ENCODE data around the gene SNAP47.

Gene SNAP47

DNA sequence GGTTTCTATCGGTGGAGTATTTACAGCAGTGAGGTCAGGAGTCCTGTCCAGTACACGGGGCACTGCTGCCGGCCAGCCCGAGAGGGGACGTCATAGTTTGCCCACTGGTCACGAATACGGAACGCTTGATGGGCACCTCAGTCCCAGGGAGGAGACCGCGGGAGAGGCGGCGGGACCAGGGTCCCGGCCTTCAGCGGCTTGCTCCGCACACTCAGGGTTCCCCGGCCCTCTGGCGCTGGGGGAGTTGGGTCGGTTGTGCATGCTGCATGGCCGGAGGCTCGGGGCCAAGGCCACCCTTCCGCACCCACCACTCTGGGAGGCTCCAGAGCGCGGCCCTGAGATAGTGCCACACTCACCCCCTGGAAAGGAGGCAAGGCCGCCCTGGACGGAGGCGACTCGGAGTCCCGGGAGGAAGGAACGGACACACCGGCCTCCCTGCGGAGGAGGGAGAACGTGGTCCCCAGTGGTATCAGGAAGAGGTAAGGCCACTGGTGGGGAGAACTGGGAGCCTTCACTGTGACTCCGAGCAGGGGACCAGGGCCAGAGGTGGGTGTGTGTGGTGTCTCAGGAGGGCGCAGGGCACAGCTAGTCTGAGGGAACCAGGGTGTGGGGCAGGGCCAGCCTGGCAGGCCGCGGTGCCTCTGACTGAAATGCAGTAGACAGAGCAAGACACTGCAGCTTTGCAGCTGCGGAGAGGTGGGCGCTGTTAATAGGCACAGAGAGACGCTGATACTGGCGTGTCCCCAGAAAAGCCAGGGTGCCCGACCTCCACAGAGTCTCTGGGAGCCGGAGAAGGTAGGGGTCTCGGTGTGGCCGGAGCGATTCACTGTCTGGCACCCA, 51.7 kb downstream of the SNAP47 start:
- DNase-seq, result peak in 2 of 6 experiments; percentile 43 to 55

DNA sequence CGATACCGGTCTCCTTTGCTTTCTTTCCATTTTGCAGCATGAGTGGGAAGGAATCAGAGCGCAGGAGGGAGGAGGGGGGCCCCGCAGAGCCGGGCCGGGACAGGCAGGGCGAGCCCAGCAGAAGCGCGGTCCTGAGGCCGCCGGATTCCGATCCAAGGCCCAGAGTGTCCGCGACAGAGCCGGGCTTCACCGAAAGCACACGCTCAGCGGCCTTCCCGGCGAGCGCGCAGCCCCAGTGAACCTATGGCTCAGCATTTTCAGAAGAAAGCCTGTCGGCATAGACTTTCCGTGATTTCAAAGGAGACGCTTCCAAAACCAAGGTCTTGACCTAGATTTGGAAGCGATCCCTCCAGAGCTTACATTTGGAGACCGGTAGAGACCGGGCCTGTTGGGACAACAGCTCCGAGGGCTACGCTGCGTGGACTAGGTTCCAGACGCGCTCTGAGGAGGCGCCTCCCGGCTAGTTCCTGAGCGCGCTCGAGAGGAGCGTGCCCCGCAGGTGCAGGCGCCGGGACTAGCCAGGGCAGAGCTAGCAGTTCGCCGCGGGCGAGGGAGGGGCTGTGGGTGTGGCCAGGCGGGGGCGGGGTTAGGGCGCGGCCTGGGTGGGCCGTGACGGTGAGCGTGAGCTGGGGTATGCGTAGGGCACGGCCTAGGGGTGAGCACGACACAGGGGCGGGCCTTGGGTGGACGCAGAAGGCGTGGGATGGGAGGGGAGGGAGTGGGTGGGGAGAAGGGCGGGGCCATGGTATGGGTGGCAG, 52.5 kb downstream of the SNAP47 start:
- DNase-seq, result peak; percentile 91 to 97 (median 96)

DNA sequence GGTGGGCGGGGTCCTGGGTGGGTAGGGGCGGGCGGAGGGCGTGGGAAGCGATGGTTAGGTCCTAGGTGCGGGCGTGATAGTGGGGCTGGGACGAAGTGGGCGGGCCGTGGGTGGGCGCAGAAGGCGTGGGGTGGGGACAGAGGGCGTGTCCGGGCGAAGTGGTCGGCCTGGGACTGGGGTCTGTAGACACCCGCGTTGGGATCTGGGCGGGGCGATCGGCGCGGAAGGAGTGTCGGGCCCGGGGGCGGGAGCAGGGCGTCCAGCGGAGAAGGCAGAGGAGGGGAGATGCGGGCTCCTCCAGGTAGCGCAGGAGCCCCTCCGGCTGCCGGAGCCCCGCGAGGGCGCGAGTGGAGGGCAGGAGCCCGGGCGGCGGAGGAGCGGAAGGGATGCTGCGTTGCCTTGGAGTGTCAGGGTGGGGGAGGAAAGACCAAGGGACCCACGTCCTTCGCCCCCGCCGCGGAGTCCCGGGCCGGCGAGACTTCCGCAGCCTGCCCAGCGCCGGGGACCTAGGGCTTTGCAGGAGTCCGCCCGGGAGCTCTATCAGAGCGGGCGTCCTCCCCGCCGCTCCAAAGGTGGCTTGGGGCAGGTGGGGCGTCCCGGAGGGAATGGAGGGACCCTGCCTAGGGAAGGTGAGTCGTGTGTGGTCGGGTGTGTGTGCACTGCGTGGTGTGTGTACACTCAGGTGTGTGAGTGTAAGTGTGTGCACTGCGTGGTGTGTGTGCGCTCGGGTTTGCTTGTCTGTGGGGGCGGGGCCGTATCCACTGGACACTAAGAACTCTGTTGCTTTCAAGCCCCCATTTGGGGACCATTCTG, 53.2 kb downstream of the SNAP47 start:
- DNase-seq, result peak in 3 of 6 experiments; percentile 73 to 93 (median 87)

DNA sequence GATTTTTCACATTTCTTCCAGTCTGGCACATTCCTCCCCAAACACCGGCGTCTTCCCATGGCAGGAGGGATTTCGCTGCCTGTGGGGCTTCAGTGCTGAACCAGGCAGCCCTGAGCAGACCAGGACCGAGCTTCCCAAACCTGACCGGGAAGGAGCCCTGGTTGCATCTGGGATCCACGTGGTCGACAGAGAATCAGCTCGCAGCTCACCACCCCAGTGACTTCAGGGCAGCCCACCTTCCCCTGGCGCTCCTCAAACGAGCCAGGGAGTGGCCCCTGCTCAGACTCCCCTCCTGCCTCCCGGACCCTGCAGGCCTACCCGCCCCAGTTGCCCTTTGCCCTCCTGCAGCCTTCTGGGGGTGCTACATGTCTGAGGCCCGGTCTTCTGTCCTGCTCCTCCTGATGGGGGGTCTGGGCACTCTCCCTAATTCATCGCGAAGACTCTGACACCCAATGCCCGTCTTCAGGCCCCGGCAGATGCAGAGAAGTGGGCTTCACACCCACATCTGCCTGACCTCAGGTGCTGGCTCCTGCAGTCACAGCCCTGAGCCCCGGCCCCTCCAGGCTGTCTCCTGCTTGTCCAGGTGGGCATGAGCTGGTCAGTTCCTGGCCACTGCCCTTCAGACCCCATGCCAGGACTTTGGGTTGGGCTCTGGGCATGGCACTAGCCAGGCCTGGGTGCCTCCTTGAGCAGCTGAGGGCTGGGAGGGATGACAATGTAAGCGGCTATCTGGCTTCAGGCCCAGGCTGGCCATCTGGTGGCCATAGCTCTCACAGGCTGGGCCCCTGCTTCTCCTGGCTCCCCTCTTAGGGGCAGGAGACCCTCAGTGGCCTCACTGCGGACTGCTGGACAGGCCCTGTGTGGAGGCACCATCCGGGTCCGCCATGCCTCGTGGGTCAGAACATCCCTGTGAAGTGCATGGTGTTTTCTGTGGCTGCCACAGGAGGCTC, 54.1 kb downstream of the SNAP47 start:
- no peak for DNase-seq

DNA sequence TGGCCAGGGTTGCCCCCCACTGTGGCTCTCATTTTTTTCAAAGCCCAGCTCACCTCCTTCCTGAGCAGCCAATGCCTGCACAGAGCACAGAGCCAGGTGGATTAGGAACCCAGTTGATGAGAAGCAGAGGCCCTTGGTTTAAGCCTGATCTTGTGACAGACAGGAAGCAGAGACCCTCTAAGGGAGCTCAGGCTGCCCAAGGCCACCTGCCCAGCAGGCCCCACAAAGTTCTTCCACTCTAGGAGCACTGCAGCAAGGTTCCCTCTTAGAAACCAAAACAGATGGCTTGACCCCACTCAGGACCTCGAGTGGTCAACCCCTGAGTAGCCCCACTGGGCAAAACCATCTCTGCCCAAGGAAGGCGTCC, 54.8 kb downstream of the SNAP47 start:
- DNase-seq, result no peak

DNA sequence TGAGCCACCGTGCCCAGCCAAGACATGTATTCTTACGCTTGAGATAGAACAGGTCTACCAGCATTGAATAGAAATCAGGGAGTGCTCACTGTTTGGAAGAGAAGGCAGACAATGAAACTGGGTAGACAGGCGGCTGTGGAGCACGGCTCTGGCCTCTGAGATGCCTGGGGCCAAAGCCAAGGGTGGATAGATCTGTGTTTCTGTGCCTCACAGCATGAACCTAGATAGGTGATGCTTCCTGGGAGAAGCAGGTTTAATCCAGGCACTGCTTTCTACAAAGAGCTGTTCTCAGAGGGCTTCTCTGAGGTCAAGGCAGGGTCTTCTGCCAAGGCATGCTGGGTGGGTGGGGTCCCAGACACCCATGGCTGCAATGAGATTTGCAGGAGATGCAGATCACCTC, 55.6 kb downstream of the SNAP47 start:
- no peak for DNase-seq

DNA sequence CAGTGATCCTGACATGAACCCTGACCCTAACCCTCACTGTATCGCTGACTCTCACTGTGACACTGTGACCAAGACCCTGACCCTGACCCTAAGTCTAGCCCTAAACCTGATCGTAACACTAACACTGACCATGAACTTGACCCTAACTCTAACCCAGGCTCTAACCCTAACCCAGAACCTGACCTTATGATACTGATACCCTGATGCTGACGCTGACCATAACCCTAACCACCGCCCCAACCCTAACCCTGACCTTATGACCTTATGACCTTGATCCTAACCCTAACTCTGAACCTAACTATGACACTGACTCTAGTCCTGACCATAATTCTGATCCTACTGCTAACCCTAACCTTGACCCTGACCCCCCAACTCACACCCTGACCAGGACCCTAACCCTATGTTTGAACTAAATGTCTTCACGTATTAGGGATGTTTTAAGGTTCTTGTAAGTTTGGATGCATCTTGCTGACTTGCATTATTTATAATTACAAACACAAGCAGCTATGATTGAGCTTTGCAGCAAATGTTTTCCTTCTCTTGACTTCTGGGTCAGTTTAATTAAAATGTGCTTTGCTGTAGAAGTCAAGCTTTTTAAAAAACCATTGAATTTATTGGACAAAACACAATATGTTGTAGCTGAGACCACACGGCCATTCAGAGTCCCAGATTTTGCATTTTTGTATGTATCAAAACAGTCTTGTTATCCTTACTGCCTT, 56.3 kb downstream of the SNAP47 start:
- DNase-seq, result no peak

DNA sequence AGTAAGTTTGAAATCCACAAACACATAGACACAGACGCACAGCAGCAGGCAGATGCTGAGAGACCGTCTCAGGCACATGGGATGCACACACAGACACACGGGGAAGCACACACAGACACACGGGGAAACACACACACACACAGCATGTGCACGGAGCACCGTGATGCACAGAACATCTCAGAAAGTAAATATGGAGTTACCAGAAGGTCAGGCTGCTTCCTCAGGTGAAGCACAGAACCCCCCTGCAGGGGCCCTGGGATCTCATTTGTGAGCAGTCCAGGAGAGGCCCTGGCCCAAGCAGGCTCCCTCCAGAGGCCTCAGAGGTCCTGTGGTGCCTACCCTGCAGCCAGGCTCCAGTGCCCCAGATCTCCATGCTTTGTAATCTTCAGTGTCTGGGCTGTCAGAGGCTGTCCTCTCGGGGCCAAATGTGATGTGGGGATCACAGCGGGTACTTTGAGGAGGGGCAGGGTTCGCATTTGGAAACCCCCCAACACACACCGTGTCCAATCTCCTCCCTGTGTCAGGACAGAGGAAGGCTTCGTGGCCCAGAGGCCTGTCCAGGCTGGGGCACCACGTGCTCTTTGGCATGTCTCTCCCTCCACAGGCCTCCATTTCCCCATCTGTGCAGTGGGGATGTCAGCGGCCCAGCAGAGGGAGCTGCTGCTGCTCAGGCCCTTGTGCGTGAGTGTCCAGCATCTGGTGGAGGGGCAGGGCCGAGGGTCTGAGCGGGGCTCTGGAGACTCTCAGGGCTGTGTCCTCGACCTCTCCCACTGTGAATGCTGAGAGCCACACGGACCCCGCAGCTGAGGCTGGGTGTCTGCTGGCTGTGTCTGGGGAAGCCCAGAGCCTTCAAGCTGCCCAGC, 57.2 kb downstream of the SNAP47 start:
- no peak for DNase-seq

DNA sequence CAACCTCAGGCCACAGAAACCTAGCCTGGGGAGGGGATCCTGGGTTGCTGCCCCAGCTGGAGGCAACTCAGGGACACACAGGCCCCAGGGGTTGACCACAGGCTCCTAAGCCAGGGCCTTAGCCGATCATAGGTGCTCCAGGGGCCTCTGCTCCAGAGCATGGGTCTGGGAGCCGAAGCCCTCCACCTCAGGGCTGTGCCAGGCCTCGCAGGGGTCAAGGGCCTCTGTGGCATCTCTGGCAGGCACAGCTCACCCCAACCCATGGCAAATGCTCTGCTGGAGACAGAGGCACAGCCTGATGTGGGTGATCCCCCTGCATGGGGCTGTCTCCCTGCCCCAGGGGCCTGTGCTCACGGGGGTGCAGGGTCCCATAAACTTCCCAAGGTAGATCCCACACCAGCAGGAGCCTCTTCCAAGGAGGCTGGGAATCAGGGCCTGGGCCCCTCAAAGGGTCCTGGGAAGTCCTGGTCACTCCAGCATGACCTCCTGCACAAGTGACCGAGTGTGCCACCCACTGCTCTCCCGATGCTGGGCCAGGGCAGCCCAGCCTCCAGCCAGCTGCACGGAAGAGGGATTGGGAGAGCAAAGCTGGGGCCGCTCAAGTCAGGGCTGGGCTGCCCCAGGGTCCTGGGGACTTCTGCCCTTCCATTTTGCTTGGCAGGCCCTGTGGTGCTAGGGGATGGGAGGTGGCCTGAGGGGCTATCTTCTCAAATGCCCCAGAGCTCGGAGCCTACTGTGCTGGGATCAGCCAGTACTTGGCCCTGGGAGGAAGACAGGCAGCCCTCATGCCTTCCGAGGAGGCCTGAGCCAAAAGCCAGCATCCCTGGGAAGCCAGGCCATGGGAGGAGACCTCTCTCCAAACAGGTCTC, 58.1 kb downstream of the SNAP47 start:
- DNase-seq, result no peak

DNA sequence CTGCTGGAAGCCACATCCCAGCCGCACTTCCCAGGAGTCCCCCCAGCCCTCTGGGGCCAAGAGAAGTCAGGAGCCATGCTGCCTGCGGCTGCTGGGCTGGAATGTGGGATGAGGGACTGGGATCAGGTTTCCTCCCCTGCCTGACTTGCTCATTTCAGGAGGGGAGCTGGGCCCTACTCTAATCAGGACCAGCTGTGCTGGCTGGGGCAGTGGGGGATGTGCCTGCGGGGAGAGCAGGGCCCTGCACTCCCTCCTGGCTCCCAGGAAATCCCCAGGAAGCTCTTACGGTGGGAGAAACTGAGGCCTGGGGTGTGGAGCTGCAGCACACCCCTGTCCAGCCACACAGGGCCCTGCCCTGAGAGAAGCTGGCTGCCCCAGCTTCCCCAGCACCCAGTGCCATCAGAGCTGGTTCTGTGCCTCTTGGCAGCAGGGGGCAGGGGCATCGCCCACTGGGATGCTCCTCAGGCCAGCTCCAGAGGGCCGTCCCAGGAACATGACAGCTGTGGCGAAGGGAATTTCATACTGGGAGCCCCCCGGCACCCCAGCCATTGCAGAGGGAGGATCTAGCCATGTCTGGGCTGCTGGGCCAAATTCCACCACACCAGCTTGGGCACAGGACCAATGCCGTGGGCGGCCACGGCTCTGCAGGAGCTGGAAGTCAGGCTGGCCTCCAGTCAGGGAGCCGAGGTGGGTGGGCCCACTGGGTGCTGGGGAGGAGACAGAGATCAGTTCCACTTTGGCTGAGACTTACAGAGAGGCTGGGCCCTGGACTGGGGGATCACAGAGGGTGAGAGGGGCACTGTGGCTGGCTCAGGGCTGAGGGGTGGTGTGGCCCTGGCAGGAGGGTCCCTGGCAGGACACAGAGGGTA, 58.9 kb downstream of the SNAP47 start:
- no peak for DNase-seq

DNA sequence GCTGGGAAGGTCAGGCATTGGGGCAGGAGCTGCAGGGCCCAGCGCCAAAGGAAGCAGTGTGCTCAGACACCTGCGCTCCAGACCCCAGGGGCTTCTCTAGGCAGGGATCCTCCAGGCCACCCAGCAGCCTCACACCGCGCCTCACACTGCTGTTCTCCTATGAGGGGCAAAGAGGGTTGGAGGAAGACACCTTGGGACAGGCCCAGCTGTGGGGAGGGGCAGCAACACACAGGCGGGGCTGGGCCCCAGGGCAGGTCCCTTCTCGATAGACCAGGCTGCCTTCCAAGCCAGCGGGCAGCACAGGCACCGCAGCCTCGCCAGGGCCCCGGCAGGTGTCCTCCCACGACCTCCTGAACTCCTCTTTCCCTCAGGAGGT, 59.6 kb downstream of the SNAP47 start:
- DNase-seq, result no peak

DNA sequence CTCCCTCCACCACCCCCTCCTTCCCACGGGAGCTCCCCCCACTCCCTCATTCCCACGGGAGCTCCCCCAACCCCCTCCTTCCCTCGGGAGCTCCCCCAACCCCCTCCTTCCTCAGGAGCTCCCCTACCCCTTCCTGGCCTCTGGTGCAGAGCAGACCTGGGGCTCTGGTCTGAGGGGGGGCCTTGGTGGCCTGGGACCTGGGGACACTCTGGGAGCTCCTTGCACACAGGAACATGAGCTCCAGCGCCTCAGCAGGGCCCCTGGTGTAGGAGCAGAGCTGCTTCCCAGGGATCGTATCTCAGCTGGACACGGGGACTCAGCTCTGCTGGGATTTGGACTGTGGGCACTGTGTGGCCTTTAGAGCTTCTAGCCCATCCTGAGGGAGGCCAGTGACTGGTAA, 60.5 kb downstream of the SNAP47 start:
- no peak for DNase-seq

DNA sequence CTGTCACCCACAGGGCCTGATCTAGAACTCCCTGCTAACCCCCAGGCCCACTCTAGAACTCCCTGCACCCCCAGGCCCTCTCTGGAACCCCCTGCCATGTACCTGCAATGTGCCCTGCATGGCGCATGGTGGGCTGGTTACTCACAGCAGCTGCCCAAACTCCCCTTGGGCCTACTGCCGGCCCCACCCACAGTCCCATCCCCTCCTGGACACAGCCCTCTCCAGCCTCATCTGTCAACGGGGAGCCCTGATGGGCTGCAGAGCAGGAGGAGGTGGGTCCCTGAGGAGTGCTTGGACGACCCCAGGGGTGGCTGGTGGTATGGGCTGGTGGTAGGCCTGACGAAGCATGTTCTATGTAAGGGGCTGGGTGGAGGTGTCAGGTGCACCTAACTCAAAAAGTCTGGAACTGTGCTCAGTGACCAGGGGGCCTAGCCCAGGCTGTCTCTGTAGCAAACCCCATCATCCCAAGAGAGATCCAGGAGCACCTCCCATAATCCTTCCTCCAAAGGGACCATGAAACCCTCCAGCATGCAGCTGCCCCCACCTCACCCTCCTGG, 61.2 kb downstream of the SNAP47 start:
- no peak for DNase-seq

DNA sequence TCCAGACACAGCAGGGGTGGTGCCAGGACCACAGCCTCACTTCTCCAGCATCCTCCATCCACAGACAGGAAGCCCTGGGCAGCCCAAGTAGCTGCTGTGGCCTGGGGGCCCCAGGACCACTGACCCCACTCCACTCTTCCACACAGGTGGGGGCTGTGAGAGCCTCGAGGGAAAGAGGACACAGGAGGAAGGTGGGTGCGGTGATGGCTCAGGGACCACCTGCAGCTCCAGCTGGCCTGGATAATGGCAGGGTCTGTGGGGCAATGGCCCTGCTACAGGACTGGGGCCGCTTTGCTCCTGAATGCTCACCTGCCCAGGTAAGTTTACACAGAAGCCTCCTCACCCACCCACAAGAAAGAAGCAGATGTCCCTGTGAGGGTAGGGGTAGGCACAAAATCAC, 61.9 kb downstream of the SNAP47 start:
- DNase-seq, result no peak

DNA sequence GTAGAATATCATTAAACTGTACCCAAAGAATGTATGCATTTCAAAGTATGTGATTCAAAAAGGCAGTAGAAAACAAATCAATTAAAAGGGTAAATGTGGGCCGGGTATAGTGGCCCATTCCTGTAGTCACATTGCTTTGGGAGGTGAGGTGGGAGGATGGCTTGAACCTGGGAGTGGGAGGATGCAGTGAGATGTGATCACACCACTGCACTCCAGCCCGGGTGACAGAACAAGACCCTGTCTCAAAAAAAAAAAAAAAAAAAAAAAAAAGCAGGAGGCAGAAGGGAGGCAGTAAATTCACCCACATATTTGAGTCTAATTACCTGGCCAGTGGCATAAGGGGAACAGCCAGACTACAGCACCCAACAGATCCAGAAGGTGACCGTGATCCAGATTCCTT, 62.4 kb downstream of the SNAP47 start:
- DNase-seq, result no peak

DNA sequence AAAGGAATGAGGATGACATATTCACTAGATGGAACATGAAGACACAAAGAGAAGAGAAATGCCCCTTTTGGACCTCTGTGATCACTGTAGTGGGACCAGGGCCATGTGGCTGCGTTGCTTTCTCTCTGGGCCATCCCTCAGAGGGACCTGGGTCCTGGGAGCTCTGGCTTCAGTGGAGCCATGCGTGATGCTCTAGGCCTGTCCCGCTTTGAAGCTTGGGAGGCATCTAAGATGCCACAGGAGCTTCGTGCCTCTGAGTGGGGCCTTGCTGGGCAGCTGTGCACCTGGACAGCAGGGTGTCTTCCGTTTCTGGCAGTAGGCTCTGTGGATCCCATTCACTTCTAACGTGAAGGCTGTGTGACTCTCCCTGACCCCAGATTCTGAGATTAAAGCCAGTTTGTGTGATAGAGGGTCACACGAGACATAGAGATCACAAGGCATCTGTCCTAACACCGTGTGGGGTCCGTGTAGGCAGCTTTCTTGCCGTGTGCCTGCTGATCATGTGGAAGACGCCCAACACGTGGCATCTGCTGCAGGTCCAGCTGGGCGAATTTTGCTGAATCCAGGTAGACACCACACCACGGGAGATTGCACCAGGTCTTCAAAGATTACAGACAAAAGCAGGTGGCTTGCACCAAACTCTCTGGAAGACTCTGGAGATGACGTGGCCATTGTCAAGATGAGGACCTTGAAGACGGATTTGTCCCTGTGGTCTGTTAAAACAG, 63.0 kb downstream of the SNAP47 start:
- DNase-seq, result no peak

DNA sequence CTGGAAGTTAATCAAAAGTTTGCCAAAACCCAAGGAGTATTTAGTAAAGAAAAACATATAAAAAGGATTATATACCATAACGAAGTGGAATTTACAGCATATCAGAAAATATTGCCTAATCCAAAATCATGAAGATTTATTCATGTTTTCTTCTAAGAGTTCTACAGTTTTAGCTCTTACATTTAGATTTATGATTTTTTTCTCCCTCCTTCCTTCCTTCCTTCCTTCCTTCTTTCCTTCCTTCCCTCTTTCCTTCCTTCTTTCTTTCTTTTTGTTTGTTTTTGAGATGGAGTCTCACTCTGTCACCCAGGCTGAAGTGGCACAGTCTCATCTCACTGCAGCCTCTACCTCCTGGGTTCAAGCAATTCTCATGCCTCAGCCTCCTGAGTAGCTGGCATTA, 64.5 kb downstream of the SNAP47 start:
- DNase-seq, result no peak

DNA sequence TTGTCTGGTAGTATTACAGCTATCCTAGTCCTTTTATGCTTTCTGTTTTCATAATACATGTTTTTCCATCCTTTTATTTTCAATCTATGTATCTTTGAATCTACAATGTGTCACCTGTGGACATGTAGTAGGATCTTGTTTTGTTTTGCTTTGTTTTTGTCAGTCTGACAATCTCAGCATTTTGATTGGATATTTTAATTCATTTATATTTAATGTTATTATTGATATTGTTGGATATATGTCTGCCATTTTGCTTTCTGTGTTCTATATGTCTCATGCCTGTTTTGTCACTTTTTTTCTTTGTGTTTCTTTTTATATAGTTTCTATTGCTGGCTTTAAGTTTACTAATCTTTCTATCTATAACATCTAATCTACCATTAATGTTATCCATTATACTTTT, 68.7 kb downstream of the SNAP47 start:
- no peak for DNase-seq

All from stimulated activated naive CD4-positive, alpha-beta T cell (primary cell).